OCI-LY1 (cell line): ENCODE data around the gene CORIN.

Experiments used
- H2AFZ ChIP-seq: fragments of 200-600 bp; sonication (generic), shearing (Covaris generic); 2 replicates; pipeline ENCODE4 v1.6.0; 2014; ENCODE audit warnings: antibody characterized with exemption, mild to moderate bottlenecking, low read length
- H3F3A ChIP-seq: fragments of 200-600 bp; sonication (generic), shearing (Covaris generic); 2 replicates; pipeline ENCODE4 v1.6.0; 2014; ENCODE audit warnings: mild to moderate bottlenecking, antibody characterized with exemption, low read length, moderate library complexity; ENCODE audit not compliant: insufficient read depth
- H3K27ac ChIP-seq: fragments of 200-600 bp; sonication (generic); 2 replicates; pipeline ENCODE4 v1.5.1; 2014; ENCODE audit warnings: low read length, mixed run types, mild to moderate bottlenecking, low read depth; ENCODE audit not compliant: poor library complexity, severe bottlenecking
- H3K27me3 ChIP-seq: fragments of 200-600 bp; sonication (generic); 2 replicates; pipeline ENCODE4 v1.6.0; 2014; ENCODE audit warnings: antibody characterized with exemption, mild to moderate bottlenecking, low read length, moderate library complexity; ENCODE audit not compliant: insufficient read depth
- H3K36me3 ChIP-seq: fragments of 200-600 bp; sonication (generic); 2 replicates; pipeline ENCODE4 v1.6.1; 2014; ENCODE audit warnings: mild to moderate bottlenecking, antibody characterized with exemption, low read length, moderate library complexity, mixed read lengths; ENCODE audit not compliant: insufficient read depth
- H3K4me1 ChIP-seq: fragments of 200-600 bp; sonication (generic); 2 replicates; pipeline ENCODE4 v1.5.1; 2014; ENCODE audit warnings: mild to moderate bottlenecking, low read length, moderate library complexity; ENCODE audit not compliant: insufficient read depth, severe bottlenecking
- H3K4me2 ChIP-seq: fragments of 200-600 bp; sonication (generic), shearing (Covaris generic); 2 replicates; pipeline ENCODE4 v1.6.1; 2014; ENCODE audit warnings: low read length
- H3K4me3 ChIP-seq: fragments of 200-600 bp; sonication (generic); 2 replicates; pipeline ENCODE4 v1.5.1; 2014; ENCODE audit warnings: low read length, low read depth, mild to moderate bottlenecking, mixed read lengths; ENCODE audit not compliant: poor library complexity, severe bottlenecking
- H3K79me2 ChIP-seq: fragments of 200-600 bp; shearing (Covaris generic); 2 replicates; pipeline ENCODE4 v1.6.1; 2016; ENCODE audit warnings: mixed run types, low read length, mixed read lengths; ENCODE audit not compliant: insufficient read depth
- H3K9ac ChIP-seq: fragments of 200-600 bp; sonication (generic), shearing (Covaris generic); 2 replicates; pipeline ENCODE4 v1.6.1; 2014; ENCODE audit warnings: mild to moderate bottlenecking, low read length, mixed read lengths
- H3K9me2 ChIP-seq: fragments of 200-600 bp; sonication (generic), shearing (Covaris generic); 2 replicates; pipeline ENCODE4 v1.6.1; 2014; ENCODE audit warnings: low read depth, mild to moderate bottlenecking, low read length, mixed read lengths
- H3K9me3 ChIP-seq: fragments of 200-600 bp; shearing (Covaris generic); 2 replicates; pipeline ENCODE4 v1.6.1; 2014; ENCODE audit warnings: low read length, mixed read lengths
- H4K20me1 ChIP-seq: fragments of 200-600 bp; sonication (generic), shearing (Covaris generic); 2 replicates; pipeline ENCODE4 v1.6.0; 2016; ENCODE audit warnings: mild to moderate bottlenecking, low read length; ENCODE audit not compliant: insufficient read depth
- EZH2 ChIP-seq: fragments of 200-600 bp; sonication (generic), shearing (Covaris generic); IDR thresholded peaks from 2 replicates; pipeline ENCODE4 v1.8.0; 2017; ENCODE audit warnings: borderline replicate concordance, mixed run types, mild to moderate bottlenecking, antibody characterized with exemption, low read length, moderate library complexity, mixed read lengths
- TF ChIP-seq, protein P1 (sequence below): fragments of 200-600 bp; sonication (generic), shearing (Covaris generic); IDR thresholded peaks from 2 replicates; pipeline ENCODE4 v1.5.1; 2017; ENCODE audit warnings: mild to moderate bottlenecking, antibody characterized with exemption, low read length, moderate library complexity, mixed read lengths

The CORIN gene

GRCh38 chr4:47624031-47624441 lies 213.8 kb downstream of the CORIN start:
- Histone ChIP-seq H3K9me2 (no peaks in the 10 kb centered on the region), H3K4me1 (no peaks in the 10 kb centered on the region), H3K4me3 (no peak overlapping the region), H3K9ac (no peak overlapping the region), H3K79me2 (no peaks in the 10 kb centered on the region), H3K4me2 (no peak overlapping the region), H3K27me3 (no peaks in the 10 kb centered on the region), H3K27ac (no peak overlapping the region), H2AFZ (no peak overlapping the region), H3F3A (no peaks in the 10 kb centered on the region), H3K36me3 (no peaks in the 10 kb centered on the region), H4K20me1 (no peaks in the 10 kb centered on the region), H3K9me3 (no peaks in the 10 kb centered on the region)
- no peak for TF ChIP-seq EZH2
- TF ChIP-seq, protein P1, sequence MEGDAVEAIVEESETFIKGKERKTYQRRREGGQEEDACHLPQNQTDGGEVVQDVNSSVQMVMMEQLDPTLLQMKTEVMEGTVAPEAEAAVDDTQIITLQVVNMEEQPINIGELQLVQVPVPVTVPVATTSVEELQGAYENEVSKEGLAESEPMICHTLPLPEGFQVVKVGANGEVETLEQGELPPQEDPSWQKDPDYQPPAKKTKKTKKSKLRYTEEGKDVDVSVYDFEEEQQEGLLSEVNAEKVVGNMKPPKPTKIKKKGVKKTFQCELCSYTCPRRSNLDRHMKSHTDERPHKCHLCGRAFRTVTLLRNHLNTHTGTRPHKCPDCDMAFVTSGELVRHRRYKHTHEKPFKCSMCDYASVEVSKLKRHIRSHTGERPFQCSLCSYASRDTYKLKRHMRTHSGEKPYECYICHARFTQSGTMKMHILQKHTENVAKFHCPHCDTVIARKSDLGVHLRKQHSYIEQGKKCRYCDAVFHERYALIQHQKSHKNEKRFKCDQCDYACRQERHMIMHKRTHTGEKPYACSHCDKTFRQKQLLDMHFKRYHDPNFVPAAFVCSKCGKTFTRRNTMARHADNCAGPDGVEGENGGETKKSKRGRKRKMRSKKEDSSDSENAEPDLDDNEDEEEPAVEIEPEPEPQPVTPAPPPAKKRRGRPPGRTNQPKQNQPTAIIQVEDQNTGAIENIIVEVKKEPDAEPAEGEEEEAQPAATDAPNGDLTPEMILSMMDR = no peak

GRCh38 chr4:47621181-47621580 lies 216.7 kb downstream of the CORIN start:
- no peaks in the 10 kb centered on the region for H3K36me3 ChIP-seq

GRCh38 chr4:47619691-47620090 lies 218.2 kb downstream of the CORIN start:
- Histone ChIP-seq H3K4me1 (no peaks in the 10 kb centered on the region), H3F3A (no peaks in the 10 kb centered on the region), H3K27ac (no peak overlapping the region), H3K4me3 (no peak overlapping the region), H2AFZ (no peak overlapping the region), H3K36me3 (no peaks in the 10 kb centered on the region), H3K27me3 (no peaks in the 10 kb centered on the region), H3K9me3 (no peaks in the 10 kb centered on the region), H3K4me2 (no peak overlapping the region), H3K79me2 (no peaks in the 10 kb centered on the region), H3K9me2 (no peaks in the 10 kb centered on the region), H3K9ac (no peak overlapping the region), H4K20me1 (no peaks in the 10 kb centered on the region)
- no peak for TF ChIP-seq EZH2
- TF ChIP-seq, protein P1 = no peak

More at GRCh38 chr4:47621181-47621580, 216.7 kb downstream of the CORIN start:
- H3K27me3 ChIP-seq = no peaks in the 10 kb centered on the region
- no peaks in the 10 kb centered on the region for H4K20me1 ChIP-seq
- no peak overlapping the region for H2AFZ ChIP-seq
- H3K79me2 ChIP-seq = no peaks in the 10 kb centered on the region
- H3F3A ChIP-seq = no peaks in the 10 kb centered on the region
- TF ChIP-seq, protein P1 = no peak
- H3K9me3 ChIP-seq = no peaks in the 10 kb centered on the region
- no peak overlapping the region for H3K27ac ChIP-seq
- no peak overlapping the region for H3K4me3 ChIP-seq
- no peak overlapping the region for H3K4me2 ChIP-seq
- H3K9me2 ChIP-seq = no peaks in the 10 kb centered on the region
- no peak overlapping the region for H3K9ac ChIP-seq
- no peaks in the 10 kb centered on the region for H3K4me1 ChIP-seq
